HG03378 (cell line): Measurements from ENCODE around the gene ELOVL5.
"Not testable (repeated sequence)": the region's sequence is repeated elsewhere in the genome, so short reads cannot be mapped to it uniquely, and the experiment has no call there.

Experiments used
- ATAC-seq: cut with Tn5 transposase; IDR thresholded peaks from one replicate; pipeline ENCODE4 v1.9.1; 2021; ENCODE audit warnings: mild to moderate bottlenecking, moderate library complexity; ENCODE audit not compliant: unreplicated experiment

ELOVL5 gene

DNA sequence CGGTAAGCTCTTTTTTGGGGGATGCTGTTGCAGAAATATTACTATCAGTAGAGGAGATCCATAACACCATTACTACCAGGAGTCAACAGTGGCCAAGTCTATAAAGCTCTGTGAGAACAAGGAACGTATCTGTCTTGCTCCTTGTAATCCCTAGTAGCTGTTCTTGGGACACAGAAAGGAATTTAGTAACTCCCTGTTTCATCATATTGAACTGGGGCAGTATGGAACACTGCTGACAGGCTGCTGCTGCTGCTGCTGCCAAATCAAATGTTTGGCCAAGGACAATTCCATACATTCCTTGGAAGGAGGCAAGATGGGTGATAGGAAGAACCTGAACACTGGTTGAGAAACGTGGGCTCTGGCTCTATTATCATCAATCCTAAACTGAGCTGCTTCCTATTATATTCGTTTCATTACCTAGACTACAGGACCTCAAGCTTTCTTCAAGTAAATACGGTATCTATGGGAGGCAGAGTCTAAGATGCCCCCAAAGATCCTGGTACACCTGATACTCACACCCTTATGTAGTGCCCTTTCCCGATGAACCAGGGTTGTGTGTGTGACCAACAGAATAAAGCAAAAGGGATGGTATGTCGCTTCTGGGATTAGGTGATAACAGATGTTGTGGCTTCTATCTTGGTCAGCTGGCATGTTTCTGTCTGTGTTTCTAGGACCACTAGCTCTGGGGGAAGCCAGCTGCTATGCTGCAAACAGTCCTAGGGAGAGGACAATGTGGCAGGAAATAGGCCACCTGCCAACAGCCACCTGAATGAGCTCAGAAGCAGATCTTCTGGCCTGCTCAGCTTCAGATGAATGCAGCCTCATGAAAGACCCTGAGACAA, 39.5 kb downstream of the ELOVL5 start:
- peak; percentile 45 for ATAC-seq

GRCh38 chr6:53306819-53307347, 41.9 kb downstream of the ELOVL5 start:
- peak; percentile 75 for ATAC-seq

- ATAC-seq = not testable (repeated sequence)
Measured at GRCh38 chr6:53306217-53306616, 42.5 kb downstream of the ELOVL5 start.

DNA sequence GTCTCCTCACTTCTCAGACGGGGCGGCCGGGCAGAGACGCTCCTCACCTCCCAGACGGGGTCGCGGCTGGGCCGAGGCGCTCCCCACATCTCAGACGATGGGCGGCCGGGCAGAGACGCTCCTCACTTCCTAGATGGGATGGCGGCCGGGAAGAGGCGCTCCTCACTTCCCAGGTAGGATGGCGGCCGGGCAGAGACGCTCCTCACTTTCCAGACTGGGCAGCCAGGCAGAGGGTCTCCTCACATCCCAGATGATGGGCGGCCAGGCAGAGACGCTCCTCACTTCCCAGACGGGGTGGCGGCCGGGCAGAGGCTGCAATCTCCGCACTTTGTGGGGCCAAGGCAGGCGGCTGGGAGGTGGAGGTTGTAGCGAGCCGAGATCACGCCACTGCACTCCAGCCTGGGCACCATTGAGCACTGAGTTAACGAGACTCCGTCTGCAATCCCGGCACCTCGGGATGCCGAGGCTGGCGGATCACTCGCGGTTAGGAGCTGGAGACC, 43.2 kb downstream of the ELOVL5 start:
- not testable (repeated sequence) for ATAC-seq

- ATAC-seq = not testable (repeated sequence)
Measured at GRCh38 chr6:53304953-53305352, 43.8 kb downstream of the ELOVL5 start.

DNA sequence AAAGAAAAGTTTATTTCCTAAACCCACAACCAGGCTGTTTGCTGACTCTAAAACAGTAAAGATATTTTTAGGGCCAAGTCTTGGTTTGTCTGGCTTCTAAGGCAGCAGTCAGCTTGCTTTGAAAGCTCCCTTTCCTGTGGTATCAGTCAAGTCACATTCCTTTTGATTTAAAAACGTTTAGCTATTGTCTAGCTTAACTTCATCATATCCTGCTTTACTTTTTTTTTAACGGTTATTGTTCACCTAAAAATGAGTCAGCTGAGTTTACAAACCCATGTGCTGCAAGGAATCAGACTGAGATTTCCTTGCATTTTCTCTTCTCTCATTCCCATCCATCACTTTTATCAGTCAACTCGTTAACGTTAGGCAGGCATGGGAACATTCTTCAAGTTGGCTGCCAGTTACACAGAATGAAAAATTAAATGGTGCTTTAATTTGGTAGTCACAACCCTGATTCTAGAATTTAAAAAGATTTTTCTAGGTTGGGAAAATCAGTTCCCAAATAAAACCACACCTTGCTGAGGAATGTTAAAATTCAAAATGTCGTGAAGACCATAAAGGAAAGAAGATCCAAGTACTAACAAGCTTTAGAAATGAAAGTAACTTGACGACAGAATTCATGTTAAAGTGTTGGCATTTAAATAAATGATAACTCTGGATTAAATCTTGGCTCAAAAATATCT, 45.9 kb downstream of the ELOVL5 start:
- no peak for ATAC-seq

DNA sequence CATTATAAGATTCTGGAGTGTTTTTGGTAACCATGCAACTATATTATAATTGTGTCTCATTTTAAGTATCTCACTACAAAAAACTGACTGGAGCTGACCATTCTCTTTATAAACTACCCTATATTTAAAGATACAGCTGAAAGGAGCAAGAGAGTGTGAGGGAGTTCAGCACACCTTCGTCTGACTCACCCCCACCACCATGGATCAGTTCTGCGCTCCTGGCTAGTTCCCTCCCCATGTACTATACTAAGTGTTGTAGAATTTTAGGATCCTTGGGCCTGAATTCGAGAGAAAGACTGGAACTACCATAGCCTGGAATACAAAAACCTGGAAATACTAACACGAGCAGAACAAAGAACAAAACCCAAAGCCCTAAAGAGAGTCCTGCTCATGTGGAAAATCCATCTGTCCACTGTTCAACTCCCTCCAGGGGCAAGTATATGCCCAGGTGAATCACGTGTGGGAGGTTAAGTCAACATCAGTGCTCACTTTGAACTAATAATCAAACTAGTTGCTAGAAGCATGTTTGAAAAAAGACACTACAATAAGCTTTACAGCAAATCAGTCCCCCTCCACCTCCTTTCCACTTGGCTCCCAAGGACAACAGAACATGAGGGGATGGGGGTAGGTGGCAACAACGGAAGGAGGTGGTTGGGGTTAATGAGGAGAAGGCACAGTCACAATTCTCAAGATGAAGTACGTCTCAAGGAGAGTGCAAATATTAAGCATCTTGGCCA, 46.8 kb downstream of the ELOVL5 start:
- ATAC-seq = no peak

DNA sequence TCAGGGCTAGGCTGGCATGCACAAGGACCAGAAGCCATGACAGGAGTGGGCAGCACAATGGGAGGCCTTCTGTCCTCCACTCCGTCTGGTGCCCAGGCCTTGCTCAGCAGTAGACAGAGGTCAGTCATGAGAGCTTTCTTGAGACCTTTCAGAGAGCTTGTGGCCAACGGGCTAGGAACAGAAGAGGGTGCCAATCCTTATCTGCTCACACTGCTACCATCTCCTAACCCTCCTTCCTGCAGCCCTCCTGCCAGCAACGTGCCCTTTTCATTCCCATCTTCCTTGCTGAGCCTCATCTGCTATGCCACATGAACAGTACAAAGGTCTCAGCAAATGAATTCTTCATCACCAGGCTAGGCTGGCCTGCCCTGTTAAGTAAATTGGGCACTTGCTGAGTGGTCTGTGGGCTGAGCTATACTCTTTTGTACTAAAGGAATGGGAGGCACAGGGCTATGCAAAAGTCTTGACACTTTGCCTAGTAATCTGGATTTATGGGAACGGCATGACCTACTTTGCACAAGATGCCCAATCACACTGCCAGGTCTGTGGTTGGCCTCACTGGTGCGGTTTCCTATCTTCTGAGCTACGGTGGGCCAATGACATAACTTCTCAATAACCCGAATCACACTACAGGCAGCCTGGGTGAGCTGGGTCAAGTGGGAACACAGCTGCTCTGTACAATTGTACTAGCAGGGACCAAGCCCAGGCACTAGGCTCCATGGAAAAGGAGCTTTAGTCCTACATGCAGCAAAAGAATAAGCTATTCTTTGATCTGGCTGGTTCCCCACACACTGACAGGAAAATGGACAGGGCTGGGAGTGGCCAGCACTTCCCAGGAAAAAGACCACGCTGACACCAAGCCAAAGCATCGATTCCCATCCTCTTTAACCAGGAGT, 47.8 kb downstream of the ELOVL5 start:
- no peak for ATAC-seq

GRCh38 chr6:53299331-53300005, 49.3 kb downstream of the ELOVL5 start:
- ATAC-seq = no peak

DNA sequence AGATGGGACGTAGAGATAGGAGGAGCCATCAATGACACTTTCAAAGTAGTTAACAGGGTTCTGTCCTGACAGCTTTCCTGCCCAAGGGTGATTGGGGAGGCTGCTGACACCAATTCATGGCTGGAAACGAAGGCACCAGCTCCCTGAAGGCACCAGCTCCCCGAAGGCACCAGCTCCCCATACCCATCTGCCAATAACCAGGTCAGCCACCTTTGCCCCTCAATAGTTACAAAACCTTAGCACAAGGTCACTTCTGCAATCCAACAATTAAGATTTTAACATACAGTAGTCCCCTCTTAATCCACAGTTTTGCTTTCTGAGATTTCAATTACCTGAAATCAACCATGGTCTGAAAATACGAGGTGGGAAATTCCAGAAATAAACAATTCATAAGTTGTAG, 51.7 kb downstream of the ELOVL5 start:
- no peak for ATAC-seq

DNA sequence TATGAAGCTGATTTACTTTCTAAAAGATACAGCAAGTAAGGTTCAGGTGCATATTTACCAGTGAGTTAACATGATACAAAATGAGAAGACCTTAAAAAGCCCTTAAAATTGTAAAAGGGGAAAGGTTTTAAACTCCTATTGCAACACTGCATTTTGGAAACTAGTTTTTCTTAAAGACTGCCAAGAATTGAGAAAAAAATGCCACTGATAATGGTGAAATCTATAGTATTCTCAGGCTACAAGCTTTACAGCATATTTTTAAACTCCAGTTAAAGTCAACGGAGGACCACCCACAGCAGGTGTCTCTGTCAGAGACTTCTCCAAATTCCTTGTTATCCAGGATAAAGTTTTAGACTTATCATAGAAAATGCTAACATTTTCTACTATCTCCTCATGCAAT, 53.6 kb downstream of the ELOVL5 start:
- no peak for ATAC-seq

GRCh38 chr6:53294611-53295010, 54.1 kb downstream of the ELOVL5 start:
- ATAC-seq = no peak

GRCh38 chr6:53294095-53294494, 54.7 kb downstream of the ELOVL5 start:
- ATAC-seq = no peak

DNA sequence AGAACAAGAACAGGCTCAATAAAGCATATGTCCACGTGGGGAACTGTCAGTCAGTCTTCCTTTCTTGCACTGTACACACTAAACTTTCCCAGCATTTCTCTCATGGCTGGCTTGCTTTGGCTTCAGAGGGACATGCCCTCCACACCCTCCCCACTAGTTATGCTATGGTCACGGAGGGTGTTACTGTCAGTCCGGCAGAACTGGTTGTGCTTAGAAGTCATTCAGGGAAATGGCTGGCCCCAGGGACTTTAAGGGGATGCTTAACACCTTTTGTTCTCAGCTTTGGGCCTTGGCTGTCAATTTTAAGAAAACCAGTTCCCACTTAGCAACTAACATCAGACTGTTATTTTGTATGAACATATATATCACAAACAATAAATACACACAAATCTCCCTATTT, 55.1 kb downstream of the ELOVL5 start:
- no peak for ATAC-seq

GRCh38 chr6:53290537-53291510, 57.9 kb downstream of the ELOVL5 start:
- no peak for ATAC-seq

- no peak for ATAC-seq
Measured at GRCh38 chr6:53287336-53288225, 61.2 kb downstream of the ELOVL5 start.

GRCh38 chr6:53284901-53285300, 63.8 kb downstream of the ELOVL5 start:
- ATAC-seq = peak; percentile 83
